HCT116 (cell line): ENCODE measurements around the gene MTHFD2. TPM values are rescaled to one million over a fixed set of nuclear protein-coding genes. Genes with fewer than 3 reads are reported as not detected.

Experiments used
- ATAC-seq: fragments of 200-7000 bp; cut with Tn5 transposase; 2 replicates; pipeline ENCODE4 v1.9.1; 2020; ENCODE audit warnings: mild to moderate bottlenecking, moderate library complexity
- BruUV-seq: library from RNA; stranded (reverse); fragments of 400-500 nt; replicated peaks from 2 replicates; lab custom pipeline; 2021; lab: Mats Ljungman, UMichigan
- CTCF ChIA-PET: fragments of 300-600 bp; sonication (Branson Sonifier 250); formaldehyde crosslinking; loops from one replicate; lab custom pipeline; 2021; ENCODE audit warnings: antibody characterized with exemption; lab: Charles Lee
- POLR2A ChIA-PET: fragments of 300-600, 350-600 bp; sonication (Branson Sonifier 250); formaldehyde crosslinking; loops from one replicate; lab custom pipeline; 2021; ENCODE audit warnings: antibody characterized with exemption; lab: Charles Lee
- RAD21 ChIA-PET, 2 experiments: fragments of 300-600 bp; sonication (Branson Sonifier 250); formaldehyde crosslinking; loops; one replicate each; lab custom pipeline; 2023; ENCODE audit warnings: low total read pairs in 2 of 2; ENCODE audit not compliant: uncharacterized antibody in 2 of 2, unreplicated experiment in 2 of 2, low non-redundant PET in 1 of 2; lab: Charles Lee
- DNase-seq: peaks from one replicate; pipeline ENCODE4 v3.0.0-alpha.2; 2010; ENCODE audit warnings: low read depth, low spot score
- H2AFZ ChIP-seq: fragments of 200-600 bp; shearing (Covaris generic), sonication (generic); 2 replicates; pipeline ENCODE4 v1.6.1; 2017; ENCODE audit warnings: low read depth, mixed run types, mixed read lengths, antibody characterized with exemption, low read length; ENCODE audit not compliant: poor library complexity, severe bottlenecking
- H3K27ac ChIP-seq: 2 replicates; pipeline ENCODE4 v1.5.1; 2012; ENCODE audit warnings: low read depth, low read length
- H3K27me3 ChIP-seq: fragments of 200-600 bp; sonication (generic); 2 replicates; pipeline ENCODE4 v1.6.1; 2016; ENCODE audit warnings: mixed run types, low read length, mixed read lengths; ENCODE audit not compliant: insufficient read depth
- H3K36me3 ChIP-seq, 2 experiments: fragments of 200-500 bp in 1 of 2; fragments of 200-600 bp in 1 of 2; sonication (Bioruptor generic) in 1 of 2; sonication (generic) in 1 of 2; 2 replicates each; pipeline versions ENCODE4 v1.5.1 to v1.6.1; 2014 to 2016; ENCODE audit warnings: low read length in 2 of 2, inconsistent platforms in 1 of 2, mixed read lengths in 1 of 2, mixed run types in 1 of 2; ENCODE audit not compliant: insufficient read depth in 2 of 2, control insufficient read depth in 1 of 2
- H3K4me1 ChIP-seq, 2 experiments: fragments of 200-600 bp in 1 of 2; sonication (generic) in 1 of 2; 2 replicates each; pipeline versions ENCODE4 v1.5.1 to v1.6.1; 2012 to 2017; ENCODE audit warnings: low read length in 2 of 2, inconsistent platforms in 1 of 2, mild to moderate bottlenecking in 1 of 2, mixed read lengths in 1 of 2, mixed run types in 1 of 2, moderate library complexity in 1 of 2; ENCODE audit not compliant: insufficient read depth in 2 of 2, control insufficient read depth in 1 of 2
- H3K4me2 ChIP-seq: fragments of 200-600 bp; sonication (generic); 2 replicates; pipeline ENCODE4 v1.6.1; 2017; ENCODE audit warnings: mixed run types, low read length, mixed read lengths
- H3K4me3 ChIP-seq, 2 experiments: fragments of 200-600 bp in 1 of 2; sonication (generic) in 1 of 2; replicated peaks in 1 of 2; 2 replicates each; pipeline ENCODE4 v1.5.1; 2011 to 2016; ENCODE audit warnings: low read length in 2 of 2, control low read depth in 1 of 2, low read depth in 1 of 2, mild to moderate bottlenecking in 1 of 2, mixed read lengths in 1 of 2, mixed run types in 1 of 2
- H3K79me2 ChIP-seq: fragments of 200-600 bp; sonication (generic); 2 replicates; pipeline ENCODE4 v1.6.1; 2017; ENCODE audit warnings: mild to moderate bottlenecking, mixed run types, low read length, moderate library complexity, mixed read lengths; ENCODE audit not compliant: insufficient read depth
- H3K9ac ChIP-seq: fragments of 200-600 bp; sonication (generic); 2 replicates; pipeline ENCODE4 v1.6.1; 2016; ENCODE audit warnings: low read length, mixed read lengths
- H3K9me2 ChIP-seq: fragments of 200-600 bp; sonication (generic), shearing (Covaris generic); 2 replicates; pipeline ENCODE4 v1.6.1; 2017; ENCODE audit warnings: mixed run types, mild to moderate bottlenecking, moderate library complexity; ENCODE audit not compliant: insufficient read depth
- H3K9me3 ChIP-seq, 2 experiments: fragments of 200-500 bp in 1 of 2; fragments of 200-600 bp in 1 of 2; sonication (Bioruptor generic) in 1 of 2; sonication (generic) in 1 of 2; 2 replicates each; pipeline ENCODE4 v1.6.1; 2014 to 2017; ENCODE audit warnings: low read length in 2 of 2, mixed read lengths in 2 of 2, inconsistent platforms in 1 of 2, low read depth in 1 of 2, mild to moderate bottlenecking in 1 of 2, mixed run types in 1 of 2, moderate library complexity in 1 of 2; ENCODE audit not compliant: control insufficient read depth in 1 of 2, insufficient read depth in 1 of 2
- H4K20me1 ChIP-seq: fragments of 200-600 bp; sonication (generic), shearing (Covaris generic); 2 replicates; pipeline ENCODE4 v1.6.1; 2017; ENCODE audit warnings: mixed run types, mild to moderate bottlenecking, moderate library complexity; ENCODE audit not compliant: insufficient read depth
- CBX3 ChIP-seq: IDR thresholded peaks from 2 replicates; pipeline ENCODE4 v1.6.1; 2012; ENCODE audit warnings: low read depth
- CTCF ChIP-seq, 3 experiments: fragments of 200-600 bp in 1 of 3; sonication (generic) in 1 of 3; IDR thresholded peaks in 2 of 3; conservative IDR thresholded peaks in 1 of 3; 2 replicates each; pipeline ENCODE4 v1.5.1; 2012 to 2017; ENCODE audit warnings: low read depth in 2 of 3, low read length in 2 of 3, antibody characterized with exemption in 1 of 3, borderline replicate concordance in 1 of 3, control low read depth in 1 of 3, mild to moderate bottlenecking in 1 of 3, mixed read lengths in 1 of 3, mixed run types in 1 of 3, moderate library complexity in 1 of 3; ENCODE audit not compliant: insufficient read depth in 1 of 3
- FOSL1 ChIP-seq: IDR thresholded peaks from 2 replicates; pipeline ENCODE4 v1.6.1; 2012; ENCODE audit warnings: low read depth
- MAX ChIP-seq: IDR thresholded peaks from 2 replicates; pipeline ENCODE4 v1.6.1; 2012
- POLR2A ChIP-seq: IDR thresholded peaks from 2 replicates; pipeline ENCODE4 v1.7.0; 2011; ENCODE audit warnings: borderline replicate concordance; ENCODE audit not compliant: insufficient read depth, insufficient read length; ENCODE audit errors: extremely low read depth
- POLR2AphosphoS5 ChIP-seq: IDR thresholded peaks from 2 replicates; pipeline ENCODE4 v1.6.1; 2011; ENCODE audit warnings: mild to moderate bottlenecking, low read depth, low read length, moderate library complexity
- RAD21 ChIP-seq: IDR thresholded peaks from 2 replicates; pipeline ENCODE4 v1.6.1; 2012; ENCODE audit warnings: low read depth, mild to moderate bottlenecking
- SP1 ChIP-seq: IDR thresholded peaks from 2 replicates; pipeline ENCODE4 v1.6.1; 2012; ENCODE audit warnings: low read depth
- YY1 ChIP-seq: IDR thresholded peaks from 2 replicates; pipeline ENCODE4 v1.6.1; 2011; ENCODE audit warnings: low read length, low read depth, moderate library complexity, mild to moderate bottlenecking; ENCODE audit not compliant: insufficient replicate concordance; ENCODE audit errors: extremely low read depth
- intact Hi-C: fragments of 100-400 bp; cut with micrococcal nuclease; formaldehyde crosslinking; loops from 2 replicates; pipeline ENCODE4 v1.10.0; 2022
- total RNA-seq: library from RNA; stranded (reverse); gene quantifications from one replicate; pipeline ENCODE4 v1.2.1, GENCODE V29; 2021; ENCODE audit not compliant: unreplicated experiment

Gene MTHFD2
- total RNA-seq, 1 experiment from 2014 or later: 445 TPM

- no peak for TF ChIP-seq YY1
- no peak for TF ChIP-seq POLR2AphosphoS5
These were observed 65.9 kb downstream of the MTHFD2 start (continued) for GRCh38 chr2:74264281-74264680.

GRCh38 chr2:74267068-74267467, 68.7 kb downstream of the MTHFD2 start:
- H3K4me2 ChIP-seq: peak overlapping the region; percentile 68
- ChIA-PET CTCF (interaction anchor here (1.2 to 1.7 kb wide), 3 partner anchors 17 to 201 kb away, joined by 3 to 5 read pairs (median 4); no protein-coding TSS in a partner anchor), POLR2A (no interaction called here), RAD21 (no interaction called here)
- no peak overlapping the region for H3K4me3 ChIP-seq
- H4K20me1 ChIP-seq: no peaks in the 10 kb centered on the region
- H3K27ac ChIP-seq: no peak overlapping the region
- no peaks in the 10 kb centered on the region for H3K36me3 ChIP-seq
- H3K9me3 ChIP-seq: no peaks in the 10 kb centered on the region
- DNase-seq (peak; percentile 53), ATAC-seq (peak; percentile 99)
- no peaks in the 10 kb centered on the region for H3K79me2 ChIP-seq
- H2AFZ ChIP-seq: peak overlapping the region; percentile 86
- H3K27me3 ChIP-seq: no peaks in the 10 kb centered on the region
- peaks cover 8 to 10% of the 10 kb centered on the region in 2 experiments for H3K4me1 ChIP-seq
- intact Hi-C loops: loop anchor here (5.0 kb wide), 1 partner anchor 125 kb away; no protein-coding TSS in a partner anchor
- no peak overlapping the region for H3K9ac ChIP-seq
- BruUV-seq: no TSS peak
- no peaks in the 10 kb centered on the region for H3K9me2 ChIP-seq
- TF ChIP-seq SP1 (peak; percentile 33; the same call in 1 of the 2 replicates), CTCF (IDR thresholded peaks at IDR 0.05 in 2 of 3, conservative IDR thresholded peaks at IDR 0.05 in 1 of 3; ENCODE audit: borderline replicate concordance in 1 of 3, insufficient read depth in 1 of 3, low read depth in 2 of 3, low read length in 2 of 3) (peak; percentile 64 to 67 (median 66)), POLR2A (no peak), CBX3 (peak; percentile 57), FOSL1 (no peak), MAX (peak; percentile 24; the same call in 1 of the 2 replicates), RAD21 (peak; percentile 69)

Other genes starting within 250 kb of the MTHFD2 start
- gene TET3, start 213.7 kb upstream of the MTHFD2 start, total RNA-seq: 15.4 TPM
- gene BOLA3, start 50.7 kb upstream of the MTHFD2 start, total RNA-seq: 62.9 TPM
- 132 TPM for gene MOB1A, start 19.7 kb upstream of the MTHFD2 start, total RNA-seq
- 0.91 TPM for gene SLC4A5, start 144.8 kb downstream of the MTHFD2 start, total RNA-seq
- 129 TPM for gene DCTN1, start 181.7 kb downstream of the MTHFD2 start, total RNA-seq
- gene C2orf81, start 223.0 kb downstream of the MTHFD2 start, total RNA-seq: 6.5 TPM
- gene WDR54, start 223.1 kb downstream of the MTHFD2 start, total RNA-seq: 54.9 TPM
- gene RTKN, start 243.3 kb downstream of the MTHFD2 start, total RNA-seq: 94.0 TPM